ENCODE results near the gene ADGRG6.
"Not testable (repeated sequence)": the region's sequence is repeated elsewhere in the genome, so short reads cannot be mapped to it uniquely, and the experiment has no call there.

The ADGRG6 gene

GRCh38 chr6:142452993-142453392 lies 151.2 kb downstream of the ADGRG6 start:
- DNase-seq = no peak

GRCh38 chr6:142454196-142454595 lies 152.4 kb downstream of the ADGRG6 start:
- DNase-seq = not testable (repeated sequence)

- DNase-seq = not testable (repeated sequence)
Observed at GRCh38 chr6:142454848-142455247, 153.0 kb downstream of the ADGRG6 start.

- no peak for DNase-seq
Observed at GRCh38 chr6:142455957-142456589, 154.3 kb downstream of the ADGRG6 start.

- DNase-seq = no peak
Observed at GRCh38 chr6:142457638-142458406, 156.0 kb downstream of the ADGRG6 start.

GRCh38 chr6:142458836-142459235 lies 157.0 kb downstream of the ADGRG6 start:
- no peak for DNase-seq

GRCh38 chr6:142459271-142459670 lies 157.5 kb downstream of the ADGRG6 start:
- DNase-seq = no peak

GRCh38 chr6:142462260-142462659 lies 160.5 kb downstream of the ADGRG6 start:
- DNase-seq = no peak

GRCh38 chr6:142463988-142464387 lies 162.2 kb downstream of the ADGRG6 start:
- no peak for DNase-seq

- DNase-seq = no peak
Observed at GRCh38 chr6:142469220-142469619, 167.4 kb downstream of the ADGRG6 start.

- DNase-seq = no peak
Observed at GRCh38 chr6:142470421-142470820, 168.6 kb downstream of the ADGRG6 start.

- peak; percentile 81 for DNase-seq
Observed at GRCh38 chr6:142474531-142475289, 172.9 kb downstream of the ADGRG6 start.

GRCh38 chr6:142476452-142476851 lies 174.6 kb downstream of the ADGRG6 start:
- DNase-seq = no peak

GRCh38 chr6:142478117-142478516 lies 176.3 kb downstream of the ADGRG6 start:
- no peak for DNase-seq

GRCh38 chr6:142481466-142481865 lies 179.7 kb downstream of the ADGRG6 start:
- no peak for DNase-seq

- DNase-seq = no peak
Observed at GRCh38 chr6:142482249-142482648, 180.4 kb downstream of the ADGRG6 start.

GRCh38 chr6:142482974-142483373 lies 181.2 kb downstream of the ADGRG6 start:
- DNase-seq = no peak

GRCh38 chr6:142485256-142485655 lies 183.4 kb downstream of the ADGRG6 start:
- DNase-seq = peak; percentile 57

- DNase-seq = no peak
Observed at GRCh38 chr6:142489722-142490610, 188.2 kb downstream of the ADGRG6 start.
